Activated naive CD8-positive, alpha-beta T cell treated with anti-CD3 and anti-CD28 coated beads, Interleukin-2, amount 50 U/mL, for 16 hours (primary cell): ENCODE results near the gene MYOCOS.

Source experiments
- DNase-seq: peaks from one replicate; pipeline ENCODE4 v3.0.0-alpha.2; 2020; ENCODE audit warnings: low read depth, low spot score

Gene MYOCOS

DNA sequence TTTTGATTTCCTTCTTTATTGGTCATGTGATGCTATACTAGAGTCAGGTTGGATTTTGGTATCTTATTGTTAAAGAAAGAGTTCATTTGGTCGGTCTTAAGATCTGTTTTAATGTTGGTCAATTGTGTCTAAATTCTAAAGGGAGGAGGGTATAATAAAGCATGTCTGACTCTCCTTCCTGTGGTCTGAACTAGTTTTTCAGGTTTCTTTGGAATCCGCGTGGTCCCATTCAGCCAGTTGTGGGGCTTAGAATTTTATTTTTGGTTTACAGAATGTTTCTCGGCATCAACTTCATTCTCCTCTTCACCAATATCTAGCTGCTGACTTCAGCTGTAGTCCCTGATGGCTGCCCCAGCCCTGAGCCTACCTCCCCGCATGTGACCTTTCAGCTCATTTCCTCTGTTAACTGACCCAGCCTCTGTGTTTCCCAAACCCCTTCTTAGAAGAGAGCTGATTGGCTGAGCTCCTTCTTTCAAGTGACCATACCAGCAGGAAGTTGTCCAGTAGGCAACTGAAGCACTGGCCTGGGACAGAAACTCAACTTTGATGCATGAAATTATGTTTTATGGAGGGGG, 39.1 kb downstream of the MYOCOS start:
- no peak for DNase-seq

DNA sequence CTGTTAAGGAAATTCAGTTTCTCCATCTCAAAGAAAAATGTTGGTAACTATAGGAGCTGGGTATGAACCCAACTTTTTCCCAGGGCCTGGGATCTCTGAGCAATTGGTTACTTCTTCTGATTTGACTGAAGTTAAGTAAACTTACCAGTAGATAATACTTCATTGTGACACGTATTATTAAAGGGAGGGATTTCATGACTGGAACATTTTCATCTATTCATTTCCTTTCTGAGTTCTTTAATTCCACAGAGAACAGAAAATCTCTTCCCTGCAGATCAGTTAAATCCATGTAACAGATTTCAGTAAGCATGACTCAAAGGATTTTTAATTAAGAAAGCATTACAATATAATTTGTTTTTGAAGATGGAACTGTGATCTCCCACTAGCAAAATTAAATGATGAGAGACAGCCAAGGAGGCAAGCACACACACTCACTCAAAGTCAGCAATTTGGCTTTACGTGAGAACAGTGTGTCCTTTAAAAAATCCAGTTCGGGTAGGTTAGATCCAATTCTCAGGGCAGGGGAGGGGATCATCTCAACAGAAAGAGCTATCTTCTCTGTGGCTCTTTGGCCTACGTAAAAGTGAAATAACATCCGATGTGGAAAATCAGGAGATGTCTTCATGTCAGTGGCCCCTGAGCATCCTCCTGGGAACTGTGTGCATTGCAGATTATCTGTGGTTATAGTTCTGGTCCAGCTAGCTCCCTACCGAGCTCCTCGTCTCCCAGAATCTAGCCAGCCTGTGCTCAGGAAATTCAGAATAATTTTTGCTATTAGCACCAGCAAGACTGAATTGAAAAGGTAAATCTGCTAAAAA, 41.2 kb downstream of the MYOCOS start:
- DNase-seq, result no peak

DNA sequence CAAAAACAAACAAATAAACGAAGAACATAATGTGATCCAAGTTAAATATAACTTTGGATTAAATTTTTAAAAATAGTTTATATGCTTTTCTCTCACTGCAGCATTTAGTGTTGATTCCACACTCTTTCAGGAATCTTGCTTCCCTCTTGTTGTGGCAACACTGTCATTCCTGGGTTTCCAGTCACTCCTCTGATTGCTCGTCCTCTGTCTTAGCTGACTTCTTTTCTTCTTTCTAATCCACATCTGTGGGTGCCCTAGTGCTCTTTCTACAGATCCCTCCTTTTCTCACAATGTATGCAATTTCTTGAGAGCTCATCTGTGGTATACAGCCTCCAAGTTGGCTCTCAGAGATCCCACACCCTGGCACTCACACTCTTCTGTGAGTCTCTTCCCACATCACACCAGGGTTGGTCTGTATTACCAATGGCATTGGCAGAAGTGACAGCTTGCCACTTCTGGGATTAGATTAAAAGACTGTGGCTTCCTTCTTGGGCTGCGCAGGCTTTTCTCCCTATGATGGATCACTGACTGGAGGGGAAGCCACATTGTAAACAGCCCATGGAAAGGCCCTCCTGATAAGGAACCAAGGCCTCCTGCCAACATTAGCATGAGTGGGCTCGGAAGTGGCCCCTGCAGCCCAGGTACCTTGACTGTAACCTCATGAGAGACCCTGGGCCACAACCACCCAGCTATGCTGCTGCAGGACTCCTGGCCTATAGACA, 42.0 kb downstream of the MYOCOS start:
- DNase-seq, result no peak

DNA sequence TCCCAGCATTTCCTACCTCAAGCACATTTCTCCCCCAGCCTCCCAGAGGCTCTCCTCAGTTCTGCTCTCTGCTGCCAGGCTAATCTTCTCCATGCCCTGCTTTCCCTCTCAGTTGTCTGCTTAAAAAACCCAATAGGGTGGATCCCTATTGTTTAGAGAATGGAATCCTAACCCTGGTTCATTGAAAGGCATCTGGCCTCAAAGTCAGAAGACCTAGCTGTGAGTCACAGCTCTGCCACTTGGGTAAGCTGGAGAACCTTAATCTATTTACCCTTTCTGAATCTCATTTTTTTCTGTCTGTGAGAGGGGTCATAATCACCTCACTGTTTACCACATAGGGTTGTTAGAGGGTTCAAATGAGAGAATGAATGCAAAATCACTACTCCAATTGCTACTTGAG, 42.9 kb downstream of the MYOCOS start:
- DNase-seq, result no peak

GRCh38 chr1:171666114-171666769, 44.2 kb downstream of the MYOCOS start:
- no peak for DNase-seq

GRCh38 chr1:171668372-171668771, 46.3 kb downstream of the MYOCOS start:
- no peak for DNase-seq

- no peak for DNase-seq
These were observed 48.7 kb downstream of the MYOCOS start for GRCh38 chr1:171670739-171671138.

DNA sequence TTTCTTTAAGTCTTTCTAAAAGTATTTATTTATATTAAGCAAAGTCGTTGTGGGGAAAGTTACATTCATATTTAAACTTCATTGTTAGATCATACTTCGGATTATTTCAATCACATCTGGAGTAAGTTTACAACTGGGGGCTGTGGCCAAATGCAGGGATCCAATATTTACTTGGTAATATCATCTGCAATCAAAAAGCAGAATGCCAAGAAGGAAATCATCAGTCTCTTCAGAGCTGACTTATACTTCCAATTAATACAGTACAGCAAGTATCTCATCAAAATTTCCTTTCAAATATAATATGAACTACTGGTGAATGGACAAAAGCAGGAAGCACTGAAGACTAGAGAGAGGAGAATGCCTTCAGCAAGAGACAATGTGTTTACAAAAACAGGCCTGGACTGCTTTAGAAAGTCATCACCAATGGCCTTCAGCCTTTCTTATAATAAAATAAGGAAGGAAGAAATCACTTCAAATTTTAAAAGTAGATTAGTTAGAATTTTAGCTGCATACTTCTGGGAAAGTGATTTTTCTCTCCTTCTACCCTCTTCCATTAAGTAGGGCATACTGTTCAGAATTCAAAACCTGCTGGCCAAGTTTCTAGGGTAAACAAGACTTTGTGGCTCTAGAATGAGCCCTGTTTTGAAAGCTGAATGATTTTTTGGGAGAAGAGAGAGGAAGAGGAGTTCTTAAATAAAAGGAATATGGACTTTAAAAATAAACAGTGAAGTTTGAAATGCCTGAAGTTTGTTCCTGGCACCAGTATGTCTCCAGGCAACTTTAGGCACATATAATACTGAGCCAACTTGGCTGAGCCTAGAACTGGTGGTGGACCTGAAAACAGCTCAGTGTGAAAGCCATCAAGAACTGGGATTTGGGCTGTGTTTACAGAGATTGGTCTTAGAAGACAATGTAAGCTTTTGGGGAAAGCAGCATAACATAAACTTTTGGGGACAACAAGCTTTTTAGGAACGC, 52.7 kb downstream of the MYOCOS start:
- no peak for DNase-seq
